GM12875 (cell line): ENCODE measurements around the gene LRRC42.

Experiments
- H3K4me3 ChIP-seq: one replicate; pipeline ENCODE4 v1.5.1; 2011; ENCODE audit warnings: low read depth, low read length, control low read depth
- TF ChIP-seq, protein P1 (sequence below): IDR thresholded peaks from 2 replicates; pipeline ENCODE4 v1.5.1; 2011; ENCODE audit warnings: low read depth, mild to moderate bottlenecking, control low read depth, inconsistent platforms, low read length, moderate library complexity, borderline replicate concordance; ENCODE audit not compliant: insufficient read depth

Gene LRRC42

DNA sequence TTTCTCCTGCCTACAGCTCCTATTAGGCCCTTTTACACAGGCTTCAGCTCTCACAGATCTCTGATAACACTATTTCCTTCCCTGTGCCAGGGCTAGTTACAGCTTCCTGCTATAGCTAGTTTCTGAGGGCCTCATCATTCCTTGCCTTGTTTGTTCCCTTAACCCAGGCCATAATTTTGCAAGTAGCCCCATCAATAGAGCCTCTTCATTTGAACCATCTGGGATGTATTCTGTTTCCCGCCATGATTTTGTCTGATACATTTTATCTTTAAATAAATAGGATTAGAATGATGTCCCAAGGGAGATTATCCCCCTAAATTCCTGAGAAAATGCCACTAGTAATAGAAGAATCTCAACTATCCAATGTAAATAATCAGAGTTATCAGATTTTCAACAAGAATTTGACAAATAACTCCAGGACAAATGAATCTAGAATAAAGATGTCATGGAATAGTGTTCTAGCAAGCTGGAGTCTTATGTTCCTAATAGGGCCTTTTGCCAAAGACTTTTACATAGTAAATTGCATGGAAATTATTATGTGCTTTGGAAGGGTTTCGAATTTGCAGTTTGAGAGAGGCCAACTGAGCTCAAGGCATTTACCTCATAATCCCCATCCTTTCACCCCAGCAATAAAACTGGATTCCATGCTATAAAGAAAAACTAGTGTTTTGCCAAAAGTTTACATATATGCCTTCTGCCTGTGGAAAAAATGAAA, 16.7 kb upstream of the LRRC42 start:
- no peak overlapping the region for H3K4me3 ChIP-seq
- TF ChIP-seq, protein P1, sequence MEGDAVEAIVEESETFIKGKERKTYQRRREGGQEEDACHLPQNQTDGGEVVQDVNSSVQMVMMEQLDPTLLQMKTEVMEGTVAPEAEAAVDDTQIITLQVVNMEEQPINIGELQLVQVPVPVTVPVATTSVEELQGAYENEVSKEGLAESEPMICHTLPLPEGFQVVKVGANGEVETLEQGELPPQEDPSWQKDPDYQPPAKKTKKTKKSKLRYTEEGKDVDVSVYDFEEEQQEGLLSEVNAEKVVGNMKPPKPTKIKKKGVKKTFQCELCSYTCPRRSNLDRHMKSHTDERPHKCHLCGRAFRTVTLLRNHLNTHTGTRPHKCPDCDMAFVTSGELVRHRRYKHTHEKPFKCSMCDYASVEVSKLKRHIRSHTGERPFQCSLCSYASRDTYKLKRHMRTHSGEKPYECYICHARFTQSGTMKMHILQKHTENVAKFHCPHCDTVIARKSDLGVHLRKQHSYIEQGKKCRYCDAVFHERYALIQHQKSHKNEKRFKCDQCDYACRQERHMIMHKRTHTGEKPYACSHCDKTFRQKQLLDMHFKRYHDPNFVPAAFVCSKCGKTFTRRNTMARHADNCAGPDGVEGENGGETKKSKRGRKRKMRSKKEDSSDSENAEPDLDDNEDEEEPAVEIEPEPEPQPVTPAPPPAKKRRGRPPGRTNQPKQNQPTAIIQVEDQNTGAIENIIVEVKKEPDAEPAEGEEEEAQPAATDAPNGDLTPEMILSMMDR, result no peak

DNA sequence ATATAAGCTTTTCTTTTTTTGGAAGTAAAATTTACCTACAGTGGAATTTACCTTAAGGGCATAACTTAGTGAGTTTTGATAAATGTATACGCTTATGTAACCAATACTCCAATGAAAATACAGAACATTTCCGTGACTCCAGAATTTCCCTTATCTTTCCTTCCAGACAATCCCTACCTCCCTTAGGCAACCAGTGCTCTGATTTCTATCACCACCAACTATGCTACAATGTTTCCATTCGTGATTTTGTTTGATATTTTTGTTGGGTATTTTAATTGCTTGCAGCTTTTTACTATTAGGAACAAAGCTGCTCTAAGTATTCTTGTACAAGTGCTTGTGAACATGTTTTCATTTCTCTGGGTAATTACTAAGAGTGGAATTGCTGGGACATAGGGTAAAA, 15.2 kb upstream of the LRRC42 start:
- no peak overlapping the region for H3K4me3 ChIP-seq
- TF ChIP-seq, protein P1, result no peak

DNA sequence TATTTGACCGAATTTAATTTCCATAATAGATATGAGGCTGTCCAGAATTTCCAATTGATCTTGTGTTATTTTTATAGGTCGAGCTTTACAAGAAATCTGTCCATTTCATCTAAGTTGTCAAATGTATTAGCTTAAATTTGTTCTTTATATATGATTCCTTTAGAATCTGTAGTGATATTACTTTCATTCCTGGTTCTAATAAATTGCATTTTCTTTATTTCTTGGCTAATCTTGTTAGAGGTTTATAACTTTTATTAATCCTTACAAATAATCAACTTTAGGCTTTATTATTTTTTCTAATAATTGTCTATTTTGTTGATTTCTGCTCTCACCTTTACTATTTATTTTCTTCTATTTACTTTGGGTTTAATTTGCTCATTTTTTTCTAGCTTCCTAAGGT, 14.6 kb upstream of the LRRC42 start:
- TF ChIP-seq, protein P1, result no peak
- H3K4me3 ChIP-seq, result no peak overlapping the region

DNA sequence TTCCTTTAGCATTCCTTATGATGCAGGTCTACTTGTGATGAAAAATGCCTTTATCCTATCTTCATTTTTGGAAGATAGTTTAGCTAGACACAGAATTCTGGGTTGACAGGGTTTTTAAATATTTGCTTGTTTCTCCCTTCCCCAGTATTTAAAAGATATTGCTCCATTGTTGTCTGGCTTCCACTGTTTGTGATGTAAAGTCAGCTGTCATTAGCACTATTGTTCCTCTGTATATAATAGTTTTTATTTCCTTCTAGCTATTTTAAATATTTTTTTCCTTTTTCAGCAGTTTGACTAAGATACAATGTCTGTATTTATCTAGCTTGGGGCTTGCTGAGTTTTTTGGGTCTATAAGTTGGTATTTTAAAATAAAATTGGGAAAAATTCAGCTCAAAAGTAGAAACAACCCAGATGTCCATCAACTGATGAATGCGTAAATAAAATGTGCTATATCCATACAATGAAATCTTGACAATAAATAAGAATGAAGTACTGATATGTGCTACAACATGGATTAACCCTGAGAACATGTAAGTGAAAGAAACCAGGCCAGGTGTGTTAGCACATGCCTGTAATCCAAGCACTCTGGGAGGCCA, 11.9 kb upstream of the LRRC42 start:
- TF ChIP-seq, protein P1, result no peak
- H3K4me3 ChIP-seq, result no peak overlapping the region

DNA sequence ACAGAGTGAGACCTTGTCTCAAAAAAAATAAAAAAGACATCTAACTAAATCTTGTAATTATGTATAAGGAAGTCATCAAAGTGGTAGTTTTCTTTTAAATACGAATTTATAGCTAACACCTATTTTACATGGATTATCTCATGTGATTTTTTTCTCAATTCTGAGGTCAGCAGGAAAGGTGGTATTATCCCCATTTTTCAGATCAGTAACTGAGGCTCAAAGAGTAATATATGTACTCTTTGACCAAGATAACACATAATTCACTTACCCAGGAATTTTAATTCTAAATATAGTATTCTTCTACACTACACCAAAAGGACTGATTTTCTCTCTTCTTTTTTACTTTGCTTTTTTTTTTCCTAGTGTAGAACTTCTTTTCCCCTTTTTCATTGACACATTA, 9.7 kb upstream of the LRRC42 start:
- no peak overlapping the region for H3K4me3 ChIP-seq

DNA sequence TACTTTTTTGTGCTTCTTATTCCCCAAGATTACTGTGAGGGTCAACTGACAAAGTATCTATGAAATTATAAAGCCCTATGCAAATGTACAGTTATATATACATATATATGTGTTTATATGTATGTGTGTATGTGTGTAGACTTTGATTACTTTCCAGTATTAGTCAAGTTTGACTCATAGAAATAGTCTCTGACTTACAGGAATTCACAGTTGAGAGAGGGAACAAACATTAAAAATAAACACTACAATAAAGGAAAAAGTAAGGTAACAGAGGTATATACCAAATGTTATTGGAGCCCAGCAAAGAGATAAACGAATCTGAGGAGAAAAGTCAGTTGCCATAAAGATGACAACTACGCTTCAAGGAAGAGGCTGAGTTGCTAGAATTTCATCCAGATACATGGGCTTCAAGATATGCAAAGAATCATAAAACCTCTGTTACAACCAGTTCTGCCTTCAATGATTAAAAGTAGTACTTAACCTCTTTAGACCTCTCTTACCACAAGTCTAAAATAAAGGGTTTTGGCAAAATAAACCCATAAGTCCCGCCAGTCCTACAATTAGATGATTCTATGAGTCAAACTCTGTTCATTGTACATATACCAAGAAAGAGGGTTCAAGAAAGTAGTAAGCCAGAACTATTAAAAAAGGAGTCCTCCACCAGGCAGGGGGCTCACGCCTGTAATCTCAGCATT, 7.9 kb upstream of the LRRC42 start:
- TF ChIP-seq, protein P1, result no peak
- no peak overlapping the region for H3K4me3 ChIP-seq

More for the DNA sequence above, 9.7 kb upstream of the LRRC42 start:
- TF ChIP-seq, protein P1, result no peak
